ENCODE measurements around the gene KIF9. TPM values are rescaled to one million over a fixed set of nuclear protein-coding genes. Genes with fewer than 3 reads are reported as not detected.
A peak's percentile ranks its signal among the peaks of the same experiment; 100 is the strongest.
"Not testable (repeated sequence)": the region's sequence is repeated elsewhere in the genome, so short reads cannot be mapped to it uniquely, and the experiment has no call there.

KIF9 gene
- total RNA-seq, 4 donors from 2014 or later = 5.4 to 7.3 (median 6.4) TPM

- intact Hi-C loops (cut with DNase I) = no loop called here
- H3K27ac ChIP-seq (replicated peaks in 1 of 4) = no peak overlapping the region
- WGBS = 77% methylated on average over 5 of the region's 5 CpGs
Observed at GRCh38 chr3:47251689-47252088, 30.9 kb downstream of the KIF9 start.

DNA sequence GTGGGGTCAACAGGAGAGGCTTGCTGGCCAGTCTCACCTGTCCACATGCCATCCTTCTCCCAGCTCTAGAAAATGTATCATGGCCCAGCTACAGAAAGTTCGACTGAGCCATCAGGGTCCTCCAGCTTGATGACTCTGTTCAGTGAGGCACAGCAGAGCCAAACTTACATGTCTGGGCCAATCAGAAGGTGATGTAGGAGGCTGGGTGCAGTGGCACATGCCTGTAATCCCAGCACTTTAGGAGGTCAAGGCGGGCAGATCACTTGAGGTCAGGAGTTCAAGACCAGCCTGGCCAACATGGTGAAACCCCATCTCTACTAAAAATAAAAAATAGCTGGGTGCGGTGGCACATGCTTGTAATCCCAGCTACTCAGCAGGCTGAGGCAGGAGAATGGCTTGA, 31.5 kb downstream of the KIF9 start:
- H3K36me3 ChIP-seq; H3K4me3 ChIP-seq; H3K9me3 ChIP-seq; H3K27ac ChIP-seq (replicated peaks in 1 of 4); H3K4me1 ChIP-seq; intact Hi-C loops (cut with DNase I); DNase-seq (ENCODE audit: extremely low spot score); H3K27me3 ChIP-seq: not testable (repeated sequence)
- 84% methylated on average over 3 of the region's 3 CpGs for WGBS

More at GRCh38 chr3:47251689-47252088, 30.9 kb downstream of the KIF9 start:
- no peak overlapping the region for H3K4me3 ChIP-seq
- no peaks in the 10 kb centered on the region for H3K27me3 ChIP-seq
- no peaks in the 10 kb centered on the region for H3K9me3 ChIP-seq
- TF ChIP-seq, protein P1, sequence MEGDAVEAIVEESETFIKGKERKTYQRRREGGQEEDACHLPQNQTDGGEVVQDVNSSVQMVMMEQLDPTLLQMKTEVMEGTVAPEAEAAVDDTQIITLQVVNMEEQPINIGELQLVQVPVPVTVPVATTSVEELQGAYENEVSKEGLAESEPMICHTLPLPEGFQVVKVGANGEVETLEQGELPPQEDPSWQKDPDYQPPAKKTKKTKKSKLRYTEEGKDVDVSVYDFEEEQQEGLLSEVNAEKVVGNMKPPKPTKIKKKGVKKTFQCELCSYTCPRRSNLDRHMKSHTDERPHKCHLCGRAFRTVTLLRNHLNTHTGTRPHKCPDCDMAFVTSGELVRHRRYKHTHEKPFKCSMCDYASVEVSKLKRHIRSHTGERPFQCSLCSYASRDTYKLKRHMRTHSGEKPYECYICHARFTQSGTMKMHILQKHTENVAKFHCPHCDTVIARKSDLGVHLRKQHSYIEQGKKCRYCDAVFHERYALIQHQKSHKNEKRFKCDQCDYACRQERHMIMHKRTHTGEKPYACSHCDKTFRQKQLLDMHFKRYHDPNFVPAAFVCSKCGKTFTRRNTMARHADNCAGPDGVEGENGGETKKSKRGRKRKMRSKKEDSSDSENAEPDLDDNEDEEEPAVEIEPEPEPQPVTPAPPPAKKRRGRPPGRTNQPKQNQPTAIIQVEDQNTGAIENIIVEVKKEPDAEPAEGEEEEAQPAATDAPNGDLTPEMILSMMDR (IDR thresholded peaks at IDR 0.05) = no peak
- TF ChIP-seq POLR2A (IDR thresholded peaks at IDR 0.05; ENCODE audit: low read depth) (no peak), EP300 (IDR thresholded peaks at IDR 0.05) (no peak), POLR2AphosphoS5 (IDR thresholded peaks at IDR 0.05) (no peak)
- H3K36me3 ChIP-seq = no peaks in the 10 kb centered on the region
- H3K4me1 ChIP-seq = no peaks in the 10 kb centered on the region
- no peak for DNase-seq (ENCODE audit: extremely low spot score)

GRCh38 chr3:47250309-47251060, 32.1 kb downstream of the KIF9 start:
- Histone ChIP-seq H3K4me1 (no peaks in the 10 kb centered on the region), H3K27me3 (no peaks in the 10 kb centered on the region), H3K9me3 (no peaks in the 10 kb centered on the region), H3K4me3 (no peak overlapping the region), H3K27ac (replicated peaks in 1 of 4) (no peak overlapping the region), H3K36me3 (no peaks in the 10 kb centered on the region)
- TF ChIP-seq, protein P1 (IDR thresholded peaks at IDR 0.05) = peak in 2 of 3 experiments; percentile 33 to 41
- TF ChIP-seq POLR2AphosphoS5 (IDR thresholded peaks at IDR 0.05) = no peak
- WGBS = 81% methylated on average over 7 of the region's 7 CpGs
- intact Hi-C loops (cut with DNase I) = no loop called here
- DNase-seq (ENCODE audit: extremely low spot score) = no peak

DNA sequence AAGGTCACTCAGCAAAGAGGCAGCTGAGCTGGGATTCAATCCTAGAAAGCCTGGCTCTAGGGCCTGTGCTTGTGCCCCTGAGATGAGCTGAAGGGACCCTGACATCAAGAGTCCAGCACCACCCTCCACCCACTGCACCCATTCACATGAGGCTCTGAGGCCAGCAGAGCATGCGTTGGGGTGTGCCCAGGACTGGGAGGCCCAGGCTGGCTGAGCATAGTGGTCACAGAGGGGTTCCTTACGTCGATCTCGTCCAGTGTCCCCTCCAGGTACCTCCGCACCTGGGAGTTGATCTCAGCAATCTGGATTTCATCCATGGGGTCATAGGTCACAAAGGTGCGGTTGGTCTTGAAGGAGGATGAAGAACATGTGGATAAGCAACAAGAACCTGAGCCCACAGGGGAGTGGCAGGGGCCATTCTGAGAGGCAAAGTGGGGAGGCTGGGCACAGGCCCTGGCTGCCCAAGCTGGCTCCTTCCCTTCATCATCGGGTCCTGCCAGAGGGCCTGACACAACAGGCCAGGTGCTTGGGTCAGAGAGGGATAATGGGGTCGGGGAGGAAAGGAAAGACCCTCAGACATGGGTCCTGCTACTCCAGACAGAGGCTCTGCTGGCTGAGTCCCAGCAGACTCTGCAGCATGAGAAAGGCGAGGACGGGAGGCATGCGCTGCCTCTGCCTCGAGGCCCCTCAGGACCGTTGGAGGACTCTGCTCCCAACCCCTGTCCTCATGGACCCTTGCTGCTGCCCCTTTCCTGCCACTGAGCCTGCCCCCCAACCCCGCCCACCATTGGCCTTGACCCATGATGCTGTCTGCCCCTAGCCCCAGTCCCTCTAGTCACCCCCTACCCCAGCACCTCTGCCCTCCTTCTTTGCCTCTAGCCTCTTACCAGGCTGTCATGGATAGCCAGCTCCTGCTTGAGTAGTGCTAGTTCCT, 35.2 kb downstream of the KIF9 start:
- no peaks in the 10 kb centered on the region for H3K4me1 ChIP-seq
- no peak overlapping the region for H3K27ac ChIP-seq (replicated peaks in 1 of 4)
- intact Hi-C loops (cut with DNase I) = no loop called here
- no peak for DNase-seq (ENCODE audit: extremely low spot score)
- H3K4me3 ChIP-seq = no peak overlapping the region
- WGBS = 85% methylated on average over 11 of the region's 14 CpGs
- H3K36me3 ChIP-seq = peaks cover 0 to 9% (median 0%) of the 10 kb centered on the region in 4 donors
- no peaks in the 10 kb centered on the region for H3K9me3 ChIP-seq
- TF ChIP-seq, protein P1 (IDR thresholded peaks at IDR 0.05) = no peak
- TF ChIP-seq EP300 (IDR thresholded peaks at IDR 0.05) (no peak), POLR2A (IDR thresholded peaks at IDR 0.05; ENCODE audit: low read depth) (no peak)
- no peaks in the 10 kb centered on the region for H3K27me3 ChIP-seq

DNA sequence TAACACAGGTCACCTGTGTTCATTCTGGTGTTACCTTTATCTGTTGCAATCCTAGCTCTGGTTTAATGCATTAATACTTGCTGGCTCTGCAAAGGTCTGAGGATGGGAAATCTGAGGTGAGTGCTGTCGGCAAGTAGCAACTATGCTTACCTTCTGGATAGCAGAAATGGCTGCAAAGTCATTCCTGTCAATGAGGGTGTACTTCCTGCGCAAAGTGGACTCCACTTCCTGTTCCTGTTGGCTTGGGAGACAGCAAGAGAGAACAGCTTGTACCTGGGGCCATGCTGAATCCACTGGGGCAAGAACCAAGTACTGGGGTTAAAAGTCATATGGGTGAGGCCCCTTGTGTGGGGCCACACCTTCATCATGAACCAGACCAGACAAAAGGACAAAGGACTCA, 37.3 kb downstream of the KIF9 start:
- no peaks in the 10 kb centered on the region for H3K4me1 ChIP-seq
- H3K27me3 ChIP-seq = no peaks in the 10 kb centered on the region
- intact Hi-C loops (cut with DNase I) = no loop called here
- H3K4me3 ChIP-seq = no peak overlapping the region
- H3K9me3 ChIP-seq = no peaks in the 10 kb centered on the region
- no peak overlapping the region for H3K27ac ChIP-seq (replicated peaks in 1 of 4)
- WGBS = 100% methylated on average over 2 of the region's 2 CpGs
- TF ChIP-seq POLR2AphosphoS5 (IDR thresholded peaks at IDR 0.05) = no peak
- TF ChIP-seq, protein P1 (IDR thresholded peaks at IDR 0.05) = no peak
- no peak for TF ChIP-seq EP300 (IDR thresholded peaks at IDR 0.05)
- TF ChIP-seq POLR2A (IDR thresholded peaks at IDR 0.05; ENCODE audit: low read depth) = no peak
- peaks cover 0 to 9% (median 0%) of the 10 kb centered on the region in 4 donors for H3K36me3 ChIP-seq
- no peak for DNase-seq (ENCODE audit: extremely low spot score)
